NCI-H2227 (cell line): ENCODE data around the gene TACC2.
A peak's percentile ranks its signal among the peaks of the same experiment; 100 is the strongest.

Experiments used
- DNase-seq: peaks from one replicate; lab custom pipeline; 2025; ENCODE audit not compliant: unreplicated experiment; lab: John Stamatoyannopoulos, UW

Gene TACC2

DNA sequence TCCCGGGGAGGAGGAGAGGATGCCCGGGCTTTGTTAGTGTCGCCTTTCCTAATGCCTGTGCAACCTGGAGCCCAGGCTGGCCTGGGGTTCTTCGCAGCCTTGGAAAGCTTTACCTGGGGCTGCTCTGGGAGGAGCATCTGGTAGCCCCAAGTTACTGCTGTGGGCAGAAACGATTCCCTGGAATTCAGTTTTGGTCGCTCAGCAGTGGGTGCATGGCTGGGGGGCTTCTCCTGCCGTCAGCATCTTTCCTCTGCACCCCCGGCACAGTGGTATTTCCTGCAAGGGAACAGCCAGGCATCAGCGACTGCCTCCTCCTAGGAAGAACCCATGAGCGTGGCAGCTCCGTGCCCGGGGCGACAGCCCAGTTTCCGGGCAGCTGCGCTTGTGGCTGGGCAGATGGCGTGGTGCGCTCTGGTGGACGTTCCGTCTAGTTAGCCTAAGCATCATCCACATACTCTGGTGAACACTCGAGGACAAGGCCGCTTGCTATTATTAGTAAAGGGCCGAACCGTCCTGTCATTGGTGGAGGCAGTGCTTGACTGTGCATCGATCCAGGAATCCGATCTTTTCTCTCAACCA is 175.1 kb downstream of the TACC2 start:
- DNase-seq, result peak; percentile 64

DNA sequence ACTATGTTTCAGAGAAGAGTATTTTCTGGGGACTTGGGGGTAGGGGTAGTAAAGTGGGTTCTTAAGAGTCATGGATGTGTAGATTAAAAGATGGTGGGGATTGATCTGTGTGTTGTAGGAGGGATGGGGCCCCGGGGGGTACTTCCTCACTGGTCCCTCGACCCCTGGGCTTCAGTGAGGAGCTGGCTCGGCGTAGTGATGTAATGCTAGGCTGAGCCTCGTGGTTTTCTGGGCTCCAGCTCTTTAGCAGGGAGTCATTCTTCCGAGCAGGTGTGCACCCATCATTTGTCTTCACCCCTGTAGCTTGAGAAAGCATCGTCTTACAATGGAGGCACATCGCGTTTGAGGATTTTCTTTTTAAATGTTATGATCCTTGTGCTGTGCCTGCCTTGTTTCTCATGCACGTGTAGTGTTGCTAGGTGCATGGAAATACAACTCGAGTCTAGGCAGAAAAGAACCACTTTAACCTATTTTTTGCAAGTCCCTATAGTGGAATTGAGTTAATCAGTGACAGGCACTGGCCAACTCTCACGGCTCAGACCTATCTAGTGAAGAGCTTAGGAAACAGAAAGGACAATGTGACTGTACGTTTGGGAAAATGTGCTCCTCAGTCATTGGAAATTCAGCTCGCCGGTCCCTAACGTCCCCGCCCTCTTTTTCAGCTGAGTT is 176.0 kb downstream of the TACC2 start:
- DNase-seq, result peak; percentile 14

DNA sequence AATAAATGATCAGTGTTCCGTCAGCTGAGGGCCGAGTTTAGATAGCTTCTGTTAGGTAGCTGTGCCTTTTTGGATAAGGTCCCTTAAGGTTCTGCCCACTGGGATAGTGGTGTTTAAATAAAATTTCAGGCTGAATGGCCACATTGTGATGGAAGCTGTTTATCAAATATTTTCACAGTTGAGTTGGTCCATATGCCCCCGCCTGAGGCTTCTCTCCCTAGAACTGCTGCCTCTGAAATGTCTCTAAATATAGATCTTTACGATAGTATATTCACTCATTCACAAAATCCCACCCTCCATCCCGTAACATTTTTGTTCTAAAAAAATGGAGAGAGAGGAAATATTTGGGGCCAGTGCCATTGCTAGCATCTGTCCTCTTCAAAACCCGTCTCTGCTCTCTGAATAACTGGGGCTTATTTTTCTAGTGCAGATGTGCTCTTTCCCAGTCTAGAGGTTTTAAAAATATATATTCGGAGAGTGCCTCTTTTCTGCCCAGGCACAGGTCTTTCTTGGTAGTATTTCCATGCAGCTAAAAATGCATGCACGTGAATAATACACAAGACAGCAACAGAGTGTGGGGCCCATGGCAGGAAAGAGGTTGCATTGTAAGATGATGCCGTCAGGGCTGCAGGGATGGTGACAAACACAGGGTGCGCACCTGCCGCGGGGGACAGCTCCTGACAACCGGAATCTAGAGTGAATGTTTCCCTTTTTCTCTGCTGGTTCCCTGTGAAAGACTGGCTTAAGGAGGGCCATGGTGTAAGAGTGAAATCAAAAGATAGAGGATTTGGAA is 176.7 kb downstream of the TACC2 start:
- DNase-seq, result no peak

GRCh38 chr10:122168101-122168500 is 179.1 kb downstream of the TACC2 start:
- no peak for DNase-seq

- peak; percentile 11 for DNase-seq
Observed at GRCh38 chr10:122168598-122169394, 179.8 kb downstream of the TACC2 start.

DNA sequence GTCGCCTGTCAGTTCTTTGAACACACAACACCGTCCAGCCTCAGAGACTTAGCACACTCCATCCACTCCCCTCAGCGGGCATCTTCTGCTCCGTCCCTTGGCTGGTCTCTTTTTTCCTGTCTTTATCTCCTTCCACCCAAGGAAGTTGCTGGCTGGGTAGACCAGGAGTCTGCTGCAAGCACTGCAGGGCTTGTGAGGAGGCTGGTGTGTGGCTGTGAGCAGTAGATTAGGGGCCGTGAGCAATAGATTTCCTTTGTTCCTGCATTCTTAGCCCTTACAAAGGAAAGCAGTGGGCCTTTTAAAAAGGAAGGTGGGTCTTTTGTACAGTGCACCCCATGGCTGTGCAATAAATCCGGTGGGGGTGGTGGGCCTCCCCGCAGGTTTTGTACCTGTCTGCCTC is 181.8 kb downstream of the TACC2 start:
- no peak for DNase-seq

DNA sequence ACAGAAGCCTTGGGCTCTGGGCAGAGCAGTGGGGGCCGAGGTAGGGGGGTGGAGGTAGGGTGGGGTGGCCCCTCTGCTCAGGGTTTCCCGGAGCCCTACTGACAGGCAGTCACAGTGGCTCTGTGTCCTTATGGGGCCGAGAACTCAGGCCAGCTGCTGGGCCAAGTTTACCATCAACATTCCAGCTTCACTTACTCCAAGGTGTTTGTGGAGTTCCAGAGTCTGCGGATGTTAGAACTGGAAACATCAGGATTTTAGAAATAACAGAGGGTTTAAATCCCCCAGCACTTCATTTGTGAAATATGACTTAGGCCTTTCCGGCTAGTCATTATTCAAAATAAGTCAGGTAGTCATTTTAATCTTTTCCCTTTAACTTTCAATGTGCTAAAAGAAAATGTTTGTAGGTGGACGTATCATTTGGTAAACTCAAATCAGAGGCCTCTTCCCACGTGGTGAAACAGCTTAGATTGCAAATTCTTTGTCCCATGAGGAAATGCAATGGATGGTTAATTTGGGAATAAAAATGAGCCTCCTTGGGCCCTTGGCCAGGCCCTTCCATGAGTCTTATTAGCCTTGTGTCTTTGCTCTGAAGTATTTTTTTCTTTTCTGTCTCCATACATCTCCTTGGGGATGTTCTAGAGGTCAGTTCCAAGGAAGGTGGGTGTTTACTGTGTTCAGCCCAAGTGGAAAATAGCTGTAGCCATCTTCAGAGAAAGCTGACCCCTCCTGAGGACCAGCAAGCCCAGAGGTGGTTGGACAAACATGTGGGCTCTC is 182.5 kb downstream of the TACC2 start:
- no peak for DNase-seq

- peak; percentile 5 for DNase-seq
Observed at GRCh38 chr10:122172361-122173008, 183.5 kb downstream of the TACC2 start.

DNA sequence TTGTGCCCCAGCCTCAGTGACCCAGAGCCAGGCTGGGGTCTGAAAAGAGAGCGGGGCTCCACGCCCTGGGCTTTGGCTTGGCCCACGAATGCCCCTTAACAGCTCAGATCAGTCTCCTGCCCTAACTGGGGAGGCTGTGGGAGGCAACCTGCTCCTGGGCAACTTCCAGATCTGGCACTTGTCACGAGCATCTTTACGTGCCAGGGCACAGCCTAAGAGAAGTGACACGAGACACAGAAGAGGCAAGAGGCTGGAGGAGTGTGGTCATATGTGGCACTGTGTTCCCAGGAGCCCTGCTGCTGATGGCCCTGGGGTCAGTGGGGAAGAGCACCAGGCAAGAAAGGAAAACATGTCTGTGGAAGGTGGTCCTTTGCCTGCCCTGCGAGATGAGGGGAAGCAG is 184.4 kb downstream of the TACC2 start:
- DNase-seq, result no peak

DNA sequence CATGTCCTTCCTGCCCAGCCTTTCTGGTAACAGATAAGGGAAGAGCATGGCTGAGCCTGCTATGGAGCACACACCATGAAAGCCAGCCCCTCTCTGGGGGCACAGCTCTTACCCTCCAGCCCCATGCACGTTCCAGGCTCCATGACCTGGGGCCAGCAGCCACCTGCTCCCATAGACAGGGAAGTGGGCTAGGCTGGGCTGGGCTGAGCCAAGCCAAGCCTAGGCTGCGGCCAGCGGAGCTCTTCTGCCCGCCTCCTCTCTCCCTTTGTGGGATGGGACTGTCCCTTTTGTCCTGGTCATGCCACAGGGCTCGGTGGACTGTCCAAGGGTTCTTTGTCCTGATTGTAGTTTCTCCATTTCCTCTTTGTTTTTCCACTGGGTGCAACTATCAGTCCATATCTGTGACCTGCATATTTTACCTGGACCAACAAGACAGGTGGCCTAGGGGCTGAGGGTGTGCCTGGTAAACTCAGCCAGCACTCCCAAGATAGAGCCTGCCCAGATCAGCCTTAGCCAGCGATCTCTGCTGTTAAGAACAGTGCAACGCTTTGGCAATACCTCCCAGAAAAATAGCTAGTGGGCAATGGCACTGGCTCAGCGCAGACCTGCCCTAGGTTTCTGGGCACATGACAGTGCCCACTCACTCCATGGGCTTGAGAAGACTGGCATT is 184.9 kb downstream of the TACC2 start:
- DNase-seq, result no peak

GRCh38 chr10:122176232-122177213 is 187.6 kb downstream of the TACC2 start:
- no peak for DNase-seq

DNA sequence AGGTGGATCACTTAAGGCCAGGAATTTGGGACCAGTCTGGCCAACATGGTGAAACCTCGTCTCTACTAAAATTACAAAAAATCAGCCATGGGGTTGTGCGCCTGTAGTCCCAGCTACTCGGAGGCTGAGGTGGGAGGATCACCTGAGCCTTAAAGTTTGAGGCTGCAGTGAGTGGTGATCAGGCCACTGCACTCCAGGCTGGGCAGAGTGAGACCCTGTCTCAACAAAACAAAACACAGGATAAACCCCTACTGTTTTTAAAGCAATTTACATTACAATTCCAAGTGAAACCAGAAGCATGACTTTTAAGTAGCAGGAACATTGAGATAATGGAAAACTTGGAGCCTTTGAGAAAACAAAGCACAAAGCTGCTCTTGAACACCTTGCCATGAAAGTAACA is 189.7 kb downstream of the TACC2 start:
- no peak for DNase-seq

- no peak for DNase-seq
Observed at GRCh38 chr10:122181041-122181732, 192.2 kb downstream of the TACC2 start.

GRCh38 chr10:122181876-122182275 is 192.9 kb downstream of the TACC2 start:
- no peak for DNase-seq

GRCh38 chr10:122182308-122182707 is 193.3 kb downstream of the TACC2 start:
- peak; percentile 15 for DNase-seq

DNA sequence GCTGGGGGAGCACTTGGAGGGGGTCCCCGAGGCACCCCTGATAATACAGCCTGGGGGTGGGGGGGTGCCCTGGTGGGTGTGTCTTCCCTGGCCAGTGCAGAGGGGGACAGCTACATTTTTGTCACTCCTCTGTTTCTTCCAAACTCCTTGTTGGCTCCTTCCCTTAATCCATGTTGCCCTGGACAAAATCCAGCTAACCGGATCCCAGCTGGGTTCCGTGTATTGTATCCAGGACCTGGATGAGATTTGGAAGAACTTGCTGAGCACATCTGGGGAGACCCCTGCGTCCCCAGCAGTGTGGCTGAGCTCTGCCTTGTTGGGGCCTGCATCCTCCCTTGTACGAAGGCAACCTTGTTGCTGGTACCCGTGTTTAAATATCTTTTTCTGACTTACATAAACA is 195.3 kb downstream of the TACC2 start:
- no peak for DNase-seq

DNA sequence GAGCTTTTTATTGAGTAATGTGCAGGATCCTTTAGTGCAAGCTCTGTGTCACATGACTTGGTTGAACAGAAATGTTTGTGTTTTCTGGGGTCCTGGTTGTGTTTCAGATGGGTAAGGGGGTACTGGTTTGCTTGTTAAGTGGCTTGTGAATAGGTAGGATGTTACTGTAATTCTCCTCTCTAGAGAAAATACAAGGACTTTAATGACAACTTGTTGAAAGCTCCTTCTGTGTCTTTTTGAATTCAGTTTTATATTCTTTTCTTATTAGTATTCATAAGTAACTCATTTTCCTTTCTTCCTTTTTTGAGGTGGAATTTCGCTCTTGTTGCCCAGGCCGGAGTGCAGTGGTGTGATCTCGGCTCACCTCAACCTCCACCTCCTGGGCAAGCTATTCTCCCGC is 196.7 kb downstream of the TACC2 start:
- DNase-seq, result no peak
